ENCODE measurements around the gene TAPT1.
"Not testable (repeated sequence)": the region's sequence is repeated elsewhere in the genome, so short reads cannot be mapped to it uniquely, and the experiment has no call there.

The TAPT1 gene

DNA sequence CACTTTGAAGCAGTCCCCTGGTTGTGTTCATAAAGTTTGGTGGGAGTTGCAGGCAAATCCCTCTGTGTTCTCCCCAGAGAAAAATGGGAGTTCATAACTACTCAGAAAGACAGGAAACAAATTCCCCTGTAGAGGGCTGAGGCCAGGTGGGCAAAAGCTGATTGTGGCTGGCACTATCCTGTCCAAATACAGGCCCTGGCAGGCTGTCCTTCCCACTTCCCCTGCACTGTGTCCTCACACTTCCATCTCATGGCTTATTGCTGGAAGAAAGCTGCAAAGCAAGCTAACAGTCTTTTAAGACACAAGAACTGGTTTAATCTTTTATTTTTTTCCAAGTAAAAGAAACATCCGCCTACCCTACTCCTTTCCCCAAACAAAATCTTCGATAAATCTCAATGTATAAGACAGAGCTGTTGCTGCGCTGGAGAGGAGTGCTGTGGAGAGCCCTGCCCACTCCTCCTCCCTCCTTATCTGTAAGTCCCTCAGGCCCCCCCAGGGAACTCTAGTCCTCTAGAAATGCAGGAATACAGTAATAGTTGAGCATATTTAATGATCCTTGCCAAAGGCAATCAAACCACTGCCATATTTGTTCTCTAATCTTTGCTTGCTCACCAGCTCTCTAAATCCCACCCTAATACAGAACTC lies 14.0 kb downstream of the TAPT1 start:
- no peaks in the 10 kb centered on the region for H3K9me3 Mint-ChIP-seq
- H3K4me3 Mint-ChIP-seq = no peak overlapping the region
- DNase-seq = no peak
- H3K4me1 Mint-ChIP-seq = peaks cover 70% of the 10 kb centered on the region
- H3K27ac Mint-ChIP-seq = no peak overlapping the region
- ATAC-seq = no peak
- H3K36me3 Mint-ChIP-seq (ENCODE audit: low read depth) = peaks cover 38% of the 10 kb centered on the region
- no peaks in the 10 kb centered on the region for H3K27me3 Mint-ChIP-seq

DNA sequence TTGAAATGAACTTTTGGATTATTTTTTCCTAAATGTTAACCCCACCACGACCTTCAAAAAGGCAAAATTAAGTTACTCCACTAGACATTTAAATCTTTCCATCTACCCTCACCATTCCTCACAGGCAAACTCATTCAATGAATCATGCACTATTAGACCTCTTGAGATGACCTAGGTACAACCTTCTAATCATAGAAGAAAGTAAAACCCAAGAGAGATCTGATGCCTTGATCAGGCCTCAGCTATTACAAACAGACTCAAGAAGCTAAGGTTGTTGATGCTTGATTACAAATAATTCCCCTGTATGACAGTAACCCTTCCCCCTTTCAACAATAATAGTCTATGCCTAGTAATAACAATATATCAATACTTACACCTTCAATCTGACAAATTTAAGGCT lies 18.9 kb downstream of the TAPT1 start:
- Mint-ChIP-seq H3K27me3 (no peaks in the 10 kb centered on the region), H3K9me3 (no peaks in the 10 kb centered on the region), H3K4me1 (peaks cover 69% of the 10 kb centered on the region), H3K36me3 (ENCODE audit: low read depth) (peaks cover 28% of the 10 kb centered on the region), H3K27ac (peak overlapping the region; percentile 85), H3K4me3 (peak overlapping the region; percentile 65)
- DNase-seq (no peak), ATAC-seq (peak; percentile 80)

DNA sequence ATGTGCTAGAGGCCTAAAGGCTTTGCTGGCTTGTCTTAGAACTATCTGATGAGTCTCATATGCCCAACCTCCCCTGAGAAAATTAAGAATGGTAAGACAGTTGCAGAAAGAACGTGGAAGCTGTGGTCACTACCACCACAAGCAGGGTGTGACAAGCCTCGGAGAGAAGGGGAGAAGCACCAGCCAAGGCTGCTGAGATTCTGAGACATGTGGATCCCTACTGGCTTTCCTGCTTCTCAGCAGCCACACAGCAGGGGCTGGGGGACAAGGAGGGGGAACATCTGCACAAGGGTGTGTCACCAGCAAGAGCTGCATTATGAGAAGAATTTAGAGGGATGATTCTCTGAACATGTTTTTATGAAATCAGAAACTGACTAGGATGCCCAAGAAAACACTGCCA lies 19.4 kb downstream of the TAPT1 start:
- DNase-seq (no peak), ATAC-seq (peak; percentile 42)
- H3K4me3 Mint-ChIP-seq = peak overlapping the region; percentile 65
- H3K9me3 Mint-ChIP-seq = no peaks in the 10 kb centered on the region
- H3K27me3 Mint-ChIP-seq = no peaks in the 10 kb centered on the region
- peaks cover 27% of the 10 kb centered on the region for H3K36me3 Mint-ChIP-seq (ENCODE audit: low read depth)
- peaks cover 64% of the 10 kb centered on the region for H3K4me1 Mint-ChIP-seq
- H3K27ac Mint-ChIP-seq = peak overlapping the region; percentile 85

DNA sequence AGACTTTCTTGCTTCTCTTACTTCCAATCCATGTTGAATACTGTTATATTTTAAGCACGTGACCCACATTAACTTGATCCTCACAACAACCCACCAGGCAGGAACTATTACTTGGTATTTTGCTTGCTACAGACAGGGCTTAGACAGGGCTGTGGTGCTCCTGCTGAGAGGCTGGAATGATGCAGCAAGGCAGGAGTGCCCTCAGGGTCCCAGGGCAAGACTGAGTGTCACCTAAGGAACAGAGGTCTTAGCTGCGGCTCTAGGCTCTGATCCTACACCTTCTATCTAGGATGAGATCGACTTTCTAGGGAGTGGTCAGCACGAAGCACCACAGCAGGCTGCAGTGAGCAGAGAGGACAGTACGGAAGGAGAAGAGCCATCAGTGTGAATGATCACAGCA lies 20.0 kb downstream of the TAPT1 start:
- ATAC-seq (no peak), DNase-seq (no peak)
- H3K4me3 Mint-ChIP-seq = no peak overlapping the region
- no peaks in the 10 kb centered on the region for H3K27me3 Mint-ChIP-seq
- no peaks in the 10 kb centered on the region for H3K9me3 Mint-ChIP-seq
- peaks cover 30% of the 10 kb centered on the region for H3K36me3 Mint-ChIP-seq (ENCODE audit: low read depth)
- peak overlapping the region; percentile 85 for H3K27ac Mint-ChIP-seq
- peaks cover 64% of the 10 kb centered on the region for H3K4me1 Mint-ChIP-seq

DNA sequence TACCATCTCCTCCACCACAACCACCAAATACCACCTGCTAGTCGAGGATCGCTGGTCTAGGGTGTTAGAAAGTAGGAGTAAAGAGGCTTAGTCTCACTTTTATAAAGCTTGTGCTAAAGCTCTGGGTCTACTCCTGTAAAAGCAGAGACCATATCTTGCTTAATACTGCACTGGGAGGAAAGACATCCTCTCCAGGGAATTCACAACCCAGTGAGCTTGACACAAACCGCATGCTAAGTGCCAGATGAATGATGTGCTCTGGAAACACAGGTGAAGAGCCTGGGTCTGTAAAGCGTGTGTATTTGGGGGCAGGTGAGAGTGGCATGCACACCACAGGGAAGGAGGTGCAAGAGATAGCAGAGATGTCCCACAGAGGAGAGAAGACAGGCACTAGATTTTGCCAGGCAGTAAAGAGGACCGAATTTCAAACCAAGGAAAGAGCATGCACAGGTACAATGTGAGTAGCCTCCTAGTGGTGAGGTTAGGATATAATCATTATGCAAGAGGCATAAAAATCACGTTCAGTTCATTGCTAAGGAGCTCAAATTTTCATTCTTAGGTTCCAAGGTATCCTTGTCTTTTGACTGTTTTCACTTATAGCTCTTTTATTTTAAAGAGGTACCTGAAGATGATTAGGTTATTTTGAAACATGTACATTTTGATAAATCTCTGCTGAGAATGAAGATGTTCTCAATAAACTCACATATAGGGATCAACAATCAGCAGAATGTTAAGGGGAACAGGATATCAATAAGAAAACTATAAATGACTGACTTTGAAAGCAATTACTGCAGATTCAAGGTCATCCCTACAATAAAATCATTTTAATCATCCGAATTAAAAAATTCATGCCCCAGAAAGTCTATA lies 20.7 kb downstream of the TAPT1 start:
- H3K4me1 Mint-ChIP-seq = peaks cover 63% of the 10 kb centered on the region
- H3K4me3 Mint-ChIP-seq = peak overlapping the region; percentile 16
- H3K27me3 Mint-ChIP-seq = no peaks in the 10 kb centered on the region
- peaks cover 28% of the 10 kb centered on the region for H3K36me3 Mint-ChIP-seq (ENCODE audit: low read depth)
- no peak for DNase-seq
- peak; percentile 62 for ATAC-seq
- peak overlapping the region; percentile 85 for H3K27ac Mint-ChIP-seq
- no peaks in the 10 kb centered on the region for H3K9me3 Mint-ChIP-seq

DNA sequence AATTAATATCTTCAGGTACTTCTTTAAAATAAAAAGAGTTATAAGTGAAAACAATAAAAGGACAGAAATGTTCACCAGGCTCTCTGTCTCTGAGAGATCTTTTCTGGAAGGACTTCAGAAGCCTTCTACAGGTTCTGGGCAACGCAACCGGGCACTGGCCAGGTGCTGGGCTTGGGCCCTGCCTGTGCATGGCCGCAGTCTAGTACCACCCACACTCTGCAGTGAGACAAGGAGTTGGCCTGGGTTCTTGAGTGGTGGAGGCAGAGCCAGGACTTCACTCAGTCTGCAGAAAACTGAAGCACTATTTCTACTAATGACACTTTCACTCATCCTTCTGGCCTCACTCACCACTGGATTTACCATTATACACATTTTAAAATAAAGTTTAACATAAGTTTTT lies 21.8 kb downstream of the TAPT1 start:
- H3K9me3 Mint-ChIP-seq = no peaks in the 10 kb centered on the region
- DNase-seq = no peak
- ATAC-seq = no peak
- H3K4me1 Mint-ChIP-seq = peaks cover 66% of the 10 kb centered on the region
- no peak overlapping the region for H3K4me3 Mint-ChIP-seq
- H3K27me3 Mint-ChIP-seq = no peaks in the 10 kb centered on the region
- peak overlapping the region; percentile 85 for H3K27ac Mint-ChIP-seq
- peaks cover 25% of the 10 kb centered on the region for H3K36me3 Mint-ChIP-seq (ENCODE audit: low read depth)

DNA sequence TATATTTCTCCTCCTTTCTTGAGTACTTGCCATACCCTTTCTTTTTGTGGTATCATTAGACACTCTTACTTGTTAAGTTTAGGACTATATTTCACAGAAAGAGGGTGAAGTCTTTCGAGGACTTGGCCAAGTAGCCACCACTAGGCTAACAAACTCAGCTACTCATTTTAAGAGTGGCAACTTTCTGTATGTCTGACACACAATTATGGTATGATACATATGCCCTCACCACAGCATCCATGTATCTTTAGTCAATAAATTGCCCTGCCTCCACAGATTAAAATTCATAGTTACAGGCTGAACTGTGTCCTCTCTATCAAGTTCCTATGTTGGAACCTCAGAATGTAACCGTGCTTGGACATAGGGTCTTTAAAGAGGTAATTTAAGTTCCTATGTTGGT lies 23.2 kb downstream of the TAPT1 start:
- Mint-ChIP-seq H3K4me3 (no peak overlapping the region), H3K36me3 (ENCODE audit: low read depth) (peaks cover 28% of the 10 kb centered on the region), H3K27me3 (no peaks in the 10 kb centered on the region), H3K9me3 (no peaks in the 10 kb centered on the region), H3K4me1 (peaks cover 57% of the 10 kb centered on the region), H3K27ac (peak overlapping the region; percentile 57)
- ATAC-seq = no peak
- no peak for DNase-seq

DNA sequence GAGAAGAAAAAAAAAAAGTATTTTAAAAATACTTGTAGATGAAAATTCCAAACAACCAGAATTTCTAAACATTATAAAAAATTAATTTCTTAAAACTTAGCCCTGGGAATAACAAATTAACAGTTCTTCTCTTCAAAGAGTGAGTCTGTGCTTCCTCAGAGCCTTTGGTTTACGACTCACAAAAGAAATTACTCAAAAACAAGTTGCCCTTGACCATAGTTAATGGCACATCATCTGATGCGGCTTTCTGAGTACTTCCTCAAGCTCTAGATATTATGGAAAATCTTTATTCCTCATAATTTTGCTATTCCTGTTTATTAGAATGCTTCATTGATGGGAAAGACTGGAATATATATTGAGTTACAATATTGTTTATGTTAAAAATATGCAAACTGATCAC lies 23.7 kb downstream of the TAPT1 start:
- peaks cover 58% of the 10 kb centered on the region for H3K4me1 Mint-ChIP-seq
- no peak overlapping the region for H3K27ac Mint-ChIP-seq
- H3K27me3 Mint-ChIP-seq = no peaks in the 10 kb centered on the region
- DNase-seq (no peak), ATAC-seq (no peak)
- no peak overlapping the region for H3K4me3 Mint-ChIP-seq
- H3K9me3 Mint-ChIP-seq = no peaks in the 10 kb centered on the region
- H3K36me3 Mint-ChIP-seq (ENCODE audit: low read depth) = peaks cover 30% of the 10 kb centered on the region

DNA sequence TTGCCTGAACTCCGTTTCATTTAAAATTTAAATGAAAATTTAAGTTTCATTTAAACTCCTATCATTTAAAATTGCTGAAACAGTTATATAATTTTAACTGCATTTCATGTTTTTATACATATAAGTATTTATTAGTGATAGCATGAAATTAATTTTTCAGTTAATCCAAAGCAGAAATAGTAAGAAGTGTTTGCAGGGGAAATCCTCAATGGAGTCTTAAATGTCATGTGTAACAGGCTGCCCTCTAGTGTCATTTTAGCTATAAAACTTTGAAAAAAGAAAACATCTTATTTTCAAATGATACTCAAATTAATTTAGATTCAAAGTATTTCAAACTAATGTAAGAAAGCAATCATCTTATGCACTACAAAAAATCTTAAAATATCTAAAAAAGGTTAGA lies 27.2 kb downstream of the TAPT1 start:
- no peak for ATAC-seq

DNA sequence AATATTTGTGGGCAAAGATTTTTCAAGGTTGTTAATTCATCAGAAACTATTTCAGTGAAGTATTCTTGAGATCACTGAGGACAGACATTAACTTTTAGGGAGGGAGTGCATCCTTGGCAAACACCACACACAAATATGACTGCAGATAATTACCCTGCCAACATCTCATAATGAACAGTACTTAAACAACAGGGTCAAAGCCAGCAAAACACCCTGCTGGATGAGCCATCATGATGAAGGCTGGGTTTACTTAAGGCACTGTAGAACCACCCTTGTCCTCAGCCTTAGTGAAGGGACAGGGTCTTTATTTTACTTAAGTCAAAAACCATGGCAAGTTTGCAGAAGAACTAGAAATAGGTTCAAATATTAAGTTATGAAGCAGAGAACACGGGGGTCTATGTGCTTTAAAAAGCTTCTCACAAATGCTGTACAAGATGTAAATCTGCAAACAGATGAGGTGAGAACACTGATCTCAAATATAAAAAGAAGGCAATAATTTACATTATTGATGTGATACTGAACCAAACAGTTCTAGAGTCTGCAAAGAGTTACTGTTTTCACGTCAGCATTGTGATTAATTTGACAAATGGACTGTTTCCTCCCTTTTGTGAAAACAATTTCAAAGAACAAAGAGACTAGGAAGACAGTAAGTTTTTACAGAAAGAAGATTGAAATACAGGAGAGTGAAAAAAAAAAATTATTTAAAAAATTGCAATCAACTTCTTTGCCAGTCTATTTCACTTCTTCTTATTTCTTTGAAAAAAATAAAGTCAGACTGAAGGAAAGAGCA lies 28.2 kb downstream of the TAPT1 start:
- Mint-ChIP-seq H3K4me1 (peaks cover 41% of the 10 kb centered on the region), H3K9me3 (no peaks in the 10 kb centered on the region), H3K4me3 (no peak overlapping the region), H3K27me3 (no peaks in the 10 kb centered on the region), H3K36me3 (ENCODE audit: low read depth) (peaks cover 25% of the 10 kb centered on the region), H3K27ac (no peak overlapping the region)
- no peak for ATAC-seq
- no peak for DNase-seq

More for the DNA sequence above, 27.2 kb downstream of the TAPT1 start:
- DNase-seq = no peak
- Mint-ChIP-seq H3K27me3 (no peaks in the 10 kb centered on the region), H3K9me3 (no peaks in the 10 kb centered on the region), H3K4me1 (peaks cover 44% of the 10 kb centered on the region), H3K36me3 (ENCODE audit: low read depth) (peaks cover 25% of the 10 kb centered on the region), H3K4me3 (no peak overlapping the region), H3K27ac (no peak overlapping the region)

DNA sequence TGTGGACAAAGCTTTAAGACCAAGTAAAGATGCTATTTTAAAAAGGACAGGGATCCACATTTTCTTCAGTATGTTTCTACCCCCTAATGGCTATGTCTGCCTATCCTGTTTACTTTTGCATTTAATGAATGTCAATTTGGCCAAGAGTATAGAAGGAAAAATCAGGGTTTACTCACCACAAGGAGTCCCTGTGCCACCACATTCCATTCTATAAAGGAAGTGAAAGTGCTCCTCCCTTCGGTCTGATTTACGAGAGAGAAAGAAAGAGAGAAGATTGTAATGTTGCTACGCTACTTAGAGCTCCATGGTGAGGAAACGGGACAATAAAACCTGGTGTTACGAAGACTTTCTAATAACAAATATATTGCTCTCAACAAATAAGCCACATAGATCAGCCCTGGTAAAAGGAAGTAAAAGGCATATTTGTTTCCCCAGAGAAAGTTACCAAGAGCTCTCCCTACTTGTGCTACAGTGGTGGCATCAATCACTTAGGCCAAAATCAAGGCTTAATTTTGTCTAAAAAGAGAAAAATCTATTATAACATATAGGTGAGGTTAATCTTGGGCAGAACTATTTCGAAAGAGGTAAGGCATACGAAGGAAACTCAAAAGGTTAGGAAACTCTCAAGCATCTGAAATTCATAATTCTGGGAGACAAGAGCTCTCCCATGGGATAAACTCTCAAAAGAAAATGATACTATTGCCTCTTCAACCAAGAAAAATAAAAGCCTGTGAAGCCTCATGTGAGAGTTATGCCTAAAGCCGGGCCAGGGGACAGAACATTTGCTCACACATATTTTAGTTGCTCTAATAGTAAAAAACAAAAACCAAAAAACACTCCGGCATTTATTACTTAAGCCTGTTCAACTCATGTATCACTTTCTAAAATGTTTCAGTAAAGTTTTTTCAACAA lies 29.5 kb downstream of the TAPT1 start:
- no peaks in the 10 kb centered on the region for H3K27me3 Mint-ChIP-seq
- ATAC-seq (peak; percentile 40), DNase-seq (no peak)
- peaks cover 34% of the 10 kb centered on the region for H3K4me1 Mint-ChIP-seq
- H3K36me3 Mint-ChIP-seq (ENCODE audit: low read depth) = peaks cover 27% of the 10 kb centered on the region
- peak overlapping the region; percentile 23 for H3K27ac Mint-ChIP-seq
- no peaks in the 10 kb centered on the region for H3K9me3 Mint-ChIP-seq
- H3K4me3 Mint-ChIP-seq = no peak overlapping the region

DNA sequence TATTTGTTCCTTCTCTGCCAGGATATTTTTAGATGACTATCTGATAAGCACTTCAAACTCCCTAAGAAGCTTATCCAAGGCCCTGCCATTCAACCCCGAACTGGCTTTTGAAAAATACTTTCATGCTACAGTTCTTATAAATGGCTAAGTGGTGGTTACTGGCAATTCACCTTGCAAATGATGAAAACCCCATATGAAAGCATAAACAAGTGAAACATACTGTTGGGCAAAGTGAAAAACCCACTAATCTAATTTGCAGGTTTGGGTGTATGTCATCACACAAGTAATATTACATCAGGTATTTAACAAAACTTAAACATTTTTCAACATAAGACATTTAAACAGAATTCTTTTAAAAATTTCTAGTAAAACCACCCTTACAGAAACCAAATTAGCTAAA lies 31.1 kb downstream of the TAPT1 start:
- Mint-ChIP-seq H3K27ac (no peak overlapping the region), H3K27me3 (no peaks in the 10 kb centered on the region), H3K9me3 (no peaks in the 10 kb centered on the region), H3K4me1 (peaks cover 33% of the 10 kb centered on the region), H3K4me3 (no peak overlapping the region), H3K36me3 (ENCODE audit: low read depth) (peaks cover 25% of the 10 kb centered on the region)
- ATAC-seq (no peak), DNase-seq (no peak)

DNA sequence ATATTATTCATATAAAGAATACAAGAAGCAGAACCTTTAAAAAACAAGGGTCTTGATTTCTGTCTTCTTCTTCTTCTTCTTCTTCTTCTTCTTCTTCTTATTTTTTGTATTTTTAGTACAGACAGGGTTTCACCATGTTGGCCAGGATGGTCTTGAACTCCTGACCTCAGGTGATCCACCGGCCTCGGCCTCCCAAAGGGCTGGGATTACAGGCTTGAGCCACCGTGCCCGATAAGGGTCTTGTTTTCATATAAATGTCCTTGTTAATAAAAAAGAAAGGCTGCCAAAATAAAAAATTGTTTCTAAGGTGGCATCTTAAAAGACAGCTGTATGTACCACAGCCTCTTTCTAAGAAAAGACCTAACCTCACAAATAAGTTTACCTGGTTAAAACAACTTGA lies 31.5 kb downstream of the TAPT1 start:
- not testable (repeated sequence) for H3K27me3 Mint-ChIP-seq, DNase-seq, H3K4me3 Mint-ChIP-seq, ATAC-seq, H3K27ac Mint-ChIP-seq, H3K9me3 Mint-ChIP-seq
- H3K36me3 Mint-ChIP-seq (ENCODE audit: low read depth) = peaks cover 29% of the 10 kb centered on the region
- H3K4me1 Mint-ChIP-seq = peaks cover 32% of the 10 kb centered on the region

DNA sequence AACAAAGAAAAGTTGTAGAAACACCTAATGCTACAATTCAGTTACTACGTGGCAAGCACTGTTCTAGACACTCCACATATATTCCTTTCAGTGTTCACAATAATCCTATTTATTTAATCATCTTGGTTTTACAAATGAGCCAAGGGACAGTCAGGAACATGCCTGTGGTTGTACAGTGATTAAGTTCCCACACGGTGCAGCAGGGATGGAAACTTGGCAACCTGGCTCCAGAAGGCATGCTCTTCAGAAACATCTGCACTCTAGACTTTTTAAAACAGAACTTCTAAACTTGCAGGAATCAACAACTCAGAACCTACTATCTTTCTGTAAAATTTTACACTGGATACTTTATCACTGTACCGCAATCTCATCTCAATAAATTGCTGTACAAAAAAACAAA lies 32.1 kb downstream of the TAPT1 start:
- H3K36me3 Mint-ChIP-seq (ENCODE audit: low read depth) = peaks cover 34% of the 10 kb centered on the region
- H3K9me3 Mint-ChIP-seq = no peaks in the 10 kb centered on the region
- DNase-seq = no peak
- no peak for ATAC-seq
- no peak overlapping the region for H3K27ac Mint-ChIP-seq
- H3K4me3 Mint-ChIP-seq = no peak overlapping the region
- peaks cover 28% of the 10 kb centered on the region for H3K4me1 Mint-ChIP-seq
- no peaks in the 10 kb centered on the region for H3K27me3 Mint-ChIP-seq
